ENCODE measurements around the gene SNX25. TPM values are rescaled to one million over a fixed set of nuclear protein-coding genes. Genes with fewer than 3 reads are reported as not detected.

Gene SNX25
- total RNA-seq, 1 experiment from 2014 or later = 16.7 TPM

GRCh38 chr4:185247151-185247550 is 37.8 kb downstream of the SNX25 start:
- ATAC-seq (no peak), DNase-seq (ENCODE audit: low read depth, low spot score) (no peak)
- intact Hi-C loops (cut with micrococcal nuclease; ENCODE audit: unreplicated experiment) (no loop called here), in situ Hi-C loops (cut with HindIII; ENCODE audit: low pct_unique_long_range_greater_than_20kb, low sequenced_read_pairs) (no loop called here)
- H3K4me3 ChIP-seq (ENCODE audit: low read depth in 2 of 2, low read length in 2 of 2) = no peak overlapping the region
- H3K4me1 ChIP-seq (ENCODE audit: control insufficient read depth, insufficient read depth, low read length) = no peaks in the 10 kb centered on the region
- ChIA-PET POLR2A (no interaction called here), CTCF (no interaction called here)
- no peaks in the 10 kb centered on the region for H3K27me3 ChIP-seq (ENCODE audit: control insufficient read depth, insufficient read depth, low read length)
- TF ChIP-seq SIN3A (IDR thresholded peaks at IDR 0.05; ENCODE audit: borderline replicate concordance, insufficient read depth, low read depth, low read length) = no peak
- TF ChIP-seq, protein P1, sequence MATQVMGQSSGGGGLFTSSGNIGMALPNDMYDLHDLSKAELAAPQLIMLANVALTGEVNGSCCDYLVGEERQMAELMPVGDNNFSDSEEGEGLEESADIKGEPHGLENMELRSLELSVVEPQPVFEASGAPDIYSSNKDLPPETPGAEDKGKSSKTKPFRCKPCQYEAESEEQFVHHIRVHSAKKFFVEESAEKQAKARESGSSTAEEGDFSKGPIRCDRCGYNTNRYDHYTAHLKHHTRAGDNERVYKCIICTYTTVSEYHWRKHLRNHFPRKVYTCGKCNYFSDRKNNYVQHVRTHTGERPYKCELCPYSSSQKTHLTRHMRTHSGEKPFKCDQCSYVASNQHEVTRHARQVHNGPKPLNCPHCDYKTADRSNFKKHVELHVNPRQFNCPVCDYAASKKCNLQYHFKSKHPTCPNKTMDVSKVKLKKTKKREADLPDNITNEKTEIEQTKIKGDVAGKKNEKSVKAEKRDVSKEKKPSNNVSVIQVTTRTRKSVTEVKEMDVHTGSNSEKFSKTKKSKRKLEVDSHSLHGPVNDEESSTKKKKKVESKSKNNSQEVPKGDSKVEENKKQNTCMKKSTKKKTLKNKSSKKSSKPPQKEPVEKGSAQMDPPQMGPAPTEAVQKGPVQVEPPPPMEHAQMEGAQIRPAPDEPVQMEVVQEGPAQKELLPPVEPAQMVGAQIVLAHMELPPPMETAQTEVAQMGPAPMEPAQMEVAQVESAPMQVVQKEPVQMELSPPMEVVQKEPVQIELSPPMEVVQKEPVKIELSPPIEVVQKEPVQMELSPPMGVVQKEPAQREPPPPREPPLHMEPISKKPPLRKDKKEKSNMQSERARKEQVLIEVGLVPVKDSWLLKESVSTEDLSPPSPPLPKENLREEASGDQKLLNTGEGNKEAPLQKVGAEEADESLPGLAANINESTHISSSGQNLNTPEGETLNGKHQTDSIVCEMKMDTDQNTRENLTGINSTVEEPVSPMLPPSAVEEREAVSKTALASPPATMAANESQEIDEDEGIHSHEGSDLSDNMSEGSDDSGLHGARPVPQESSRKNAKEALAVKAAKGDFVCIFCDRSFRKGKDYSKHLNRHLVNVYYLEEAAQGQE (IDR thresholded peaks at IDR 0.05; ENCODE audit: insufficient read depth in 1 of 2, low read depth in 2 of 2, low read length in 1 of 2) = no peak
- TF ChIP-seq, protein P2, sequence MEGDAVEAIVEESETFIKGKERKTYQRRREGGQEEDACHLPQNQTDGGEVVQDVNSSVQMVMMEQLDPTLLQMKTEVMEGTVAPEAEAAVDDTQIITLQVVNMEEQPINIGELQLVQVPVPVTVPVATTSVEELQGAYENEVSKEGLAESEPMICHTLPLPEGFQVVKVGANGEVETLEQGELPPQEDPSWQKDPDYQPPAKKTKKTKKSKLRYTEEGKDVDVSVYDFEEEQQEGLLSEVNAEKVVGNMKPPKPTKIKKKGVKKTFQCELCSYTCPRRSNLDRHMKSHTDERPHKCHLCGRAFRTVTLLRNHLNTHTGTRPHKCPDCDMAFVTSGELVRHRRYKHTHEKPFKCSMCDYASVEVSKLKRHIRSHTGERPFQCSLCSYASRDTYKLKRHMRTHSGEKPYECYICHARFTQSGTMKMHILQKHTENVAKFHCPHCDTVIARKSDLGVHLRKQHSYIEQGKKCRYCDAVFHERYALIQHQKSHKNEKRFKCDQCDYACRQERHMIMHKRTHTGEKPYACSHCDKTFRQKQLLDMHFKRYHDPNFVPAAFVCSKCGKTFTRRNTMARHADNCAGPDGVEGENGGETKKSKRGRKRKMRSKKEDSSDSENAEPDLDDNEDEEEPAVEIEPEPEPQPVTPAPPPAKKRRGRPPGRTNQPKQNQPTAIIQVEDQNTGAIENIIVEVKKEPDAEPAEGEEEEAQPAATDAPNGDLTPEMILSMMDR (IDR thresholded peaks at IDR 0.05) = no peak
- BruUV-seq (replicated peaks) = no TSS peak
- no peaks in the 10 kb centered on the region for H3K9me3 ChIP-seq (ENCODE audit: control insufficient read depth, insufficient read depth, low read depth, low read length)
- H3K27ac ChIP-seq (ENCODE audit: low read length) = no peak overlapping the region
- no peaks in the 10 kb centered on the region for H3K36me3 ChIP-seq (ENCODE audit: control insufficient read depth, insufficient read depth, low read length)

DNA sequence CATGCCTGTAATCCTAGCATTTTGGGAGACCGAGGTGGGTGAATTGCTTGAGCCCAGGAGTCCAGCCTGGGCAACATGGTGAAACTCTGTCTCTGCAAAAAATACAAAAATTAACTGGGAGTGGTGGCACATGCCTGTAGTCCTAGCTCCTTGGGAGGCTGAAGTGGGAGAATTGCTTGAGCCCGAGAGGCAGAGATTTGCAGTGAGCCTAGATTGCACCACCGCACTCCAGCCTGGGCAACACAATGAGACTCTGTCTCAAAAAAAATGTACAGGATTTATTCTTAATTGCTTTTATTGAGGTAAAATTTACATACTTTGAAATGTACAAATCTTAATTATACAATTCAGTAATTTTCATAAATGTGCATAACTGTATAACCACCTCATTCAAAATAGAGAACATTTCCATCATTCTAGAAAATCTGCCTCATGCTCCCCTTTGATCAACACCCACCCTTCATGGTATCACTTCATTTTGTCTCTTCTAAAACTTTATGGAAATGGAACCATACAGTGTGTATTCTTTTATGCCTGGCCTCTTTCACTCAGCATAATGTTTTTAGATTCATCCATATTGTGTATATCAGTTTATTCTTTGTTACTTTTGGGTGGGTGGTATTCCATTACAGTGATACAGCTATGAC is 39.1 kb downstream of the SNX25 start:
- no peak overlapping the region for H3K27ac ChIP-seq (ENCODE audit: low read length)
- H3K4me3 ChIP-seq (ENCODE audit: low read depth in 2 of 2, low read length in 2 of 2) = no peak overlapping the region
- CTCF ChIA-PET = interaction anchor here (0.6 kb wide), 1 partner anchor 65 kb away, joined by 7 read pairs; no protein-coding TSS in a partner anchor
- intact Hi-C loops (cut with micrococcal nuclease; ENCODE audit: unreplicated experiment) (no loop called here), in situ Hi-C loops (cut with HindIII; ENCODE audit: low pct_unique_long_range_greater_than_20kb, low sequenced_read_pairs) (no loop called here)
- no peaks in the 10 kb centered on the region for H3K27me3 ChIP-seq (ENCODE audit: control insufficient read depth, insufficient read depth, low read length)
- no peaks in the 10 kb centered on the region for H3K9me3 ChIP-seq (ENCODE audit: control insufficient read depth, insufficient read depth, low read depth, low read length)
- ATAC-seq (no peak), DNase-seq (ENCODE audit: low read depth, low spot score) (no peak)
- TF ChIP-seq TCF7L2 (IDR thresholded peaks at IDR 0.05; ENCODE audit: low read depth, low read length) (no peak), SIN3A (IDR thresholded peaks at IDR 0.05; ENCODE audit: borderline replicate concordance, insufficient read depth, low read depth, low read length) (no peak), POLR2AphosphoS5 (IDR thresholded peaks at IDR 0.05; ENCODE audit: low read depth, low read length) (no peak)
- TF ChIP-seq, protein P1 (IDR thresholded peaks at IDR 0.05; ENCODE audit: insufficient read depth in 1 of 2, low read depth in 2 of 2, low read length in 1 of 2) = no peak
- TF ChIP-seq, protein P2 (IDR thresholded peaks at IDR 0.05) = no peak
- BruUV-seq (replicated peaks) = no TSS peak
- POLR2A ChIA-PET = no interaction called here
- H3K36me3 ChIP-seq (ENCODE audit: control insufficient read depth, insufficient read depth, low read length) = no peaks in the 10 kb centered on the region
- no peaks in the 10 kb centered on the region for H3K4me1 ChIP-seq (ENCODE audit: control insufficient read depth, insufficient read depth, low read length)
